OCI-LY3 (cell line): Measurements from ENCODE around the gene TCF12.

ENCODE experiments used
- H2AFZ ChIP-seq: fragments of 200-600, 300-600 bp; shearing (Covaris generic); 2 replicates; pipeline ENCODE4 v1.6.0; 2014; ENCODE audit warnings: antibody characterized with exemption, low read depth, low read length
- H3K27ac ChIP-seq: fragments of 200-600, 300-600 bp; sonication (generic); 2 replicates; pipeline ENCODE4 v1.5.1; 2014; ENCODE audit warnings: mild to moderate bottlenecking, low read length, moderate library complexity, mixed read lengths
- H3K27me3 ChIP-seq: fragments of 200-600, 300-600 bp; sonication (generic); 2 replicates; pipeline ENCODE4 v1.6.1; 2014; ENCODE audit warnings: low read depth, low read length, mixed read lengths
- H3K36me3 ChIP-seq: fragments of 200-600, 300-600 bp; sonication (generic); replicated peaks from 2 replicates; pipeline ENCODE3; 2014; ENCODE audit warnings: low read depth, low read length, mixed read lengths
- H3K4me1 ChIP-seq: fragments of 300-600, 200-600 bp; sonication (generic); 2 replicates; pipeline ENCODE4 v1.6.1; 2014; ENCODE audit warnings: low read length, mixed read lengths
- H3K4me2 ChIP-seq: fragments of 200-600, 300-600 bp; sonication (generic); 2 replicates; pipeline ENCODE4 v1.6.1; 2014; ENCODE audit warnings: low read length, mixed read lengths
- H3K4me3 ChIP-seq: fragments of 300-600, 200-600 bp; sonication (generic); 2 replicates; pipeline ENCODE4 v1.5.1; 2014; ENCODE audit warnings: antibody characterized with exemption, mild to moderate bottlenecking, low read length, moderate library complexity
- H3K79me2 ChIP-seq: fragments of 300-600, 200-600 bp; shearing (Covaris generic); 2 replicates; pipeline ENCODE4 v1.6.1; 2014; ENCODE audit warnings: mild to moderate bottlenecking, low read length, mixed read lengths
- H3K9ac ChIP-seq: fragments of 300-600, 200-600 bp; shearing (Covaris generic); 2 replicates; pipeline ENCODE4 v1.6.0; 2014; ENCODE audit warnings: mild to moderate bottlenecking, low read length, moderate library complexity
- H3K9me3 ChIP-seq: fragments of 200-600, 300-600 bp; shearing (Covaris generic); 2 replicates; pipeline ENCODE4 v1.6.1; 2014; ENCODE audit warnings: low read length, mixed read lengths; ENCODE audit not compliant: insufficient read depth
- H4K20me1 ChIP-seq: fragments of 200-600, 300-600 bp; sonication (generic); 2 replicates; pipeline ENCODE4 v1.6.1; 2016; ENCODE audit warnings: low read length, mixed read lengths; ENCODE audit not compliant: insufficient read depth
- CTCF ChIP-seq: fragments of 200-600, 300-600 bp; sonication (generic); IDR thresholded peaks from 2 replicates; pipeline ENCODE4 v1.5.1; 2014; ENCODE audit warnings: antibody characterized with exemption, low read length, low read depth
- EZH2phosphoT487 ChIP-seq: fragments of 200-600 bp; shearing (Covaris generic); IDR thresholded peaks from 2 replicates; pipeline ENCODE4 v1.6.1; 2018; ENCODE audit warnings: antibody characterized with exemption, mixed run types, low read depth

TCF12 gene

GRCh38 chr15:56978898-56979662 lies 60.6 kb downstream of the TCF12 start:
- no peak for TF ChIP-seq CTCF
- TF ChIP-seq EZH2phosphoT487, result no peak
- Histone ChIP-seq H3K36me3 (no peaks in the 10 kb centered on the region), H3K4me2 (no peak overlapping the region), H3K4me3 (no peak overlapping the region), H4K20me1 (peaks cover 10% of the 10 kb centered on the region; the same call in 1 of the 2 replicates), H3K27me3 (no peaks in the 10 kb centered on the region), H2AFZ (no peak overlapping the region), H3K9me3 (no peaks in the 10 kb centered on the region), H3K4me1 (no peaks in the 10 kb centered on the region), H3K27ac (no peak overlapping the region), H3K9ac (no peak overlapping the region), H3K79me2 (peaks cover 23% of the 10 kb centered on the region; the same call in 1 of the 2 replicates)

- H4K20me1 ChIP-seq, result peaks cover 15% of the 10 kb centered on the region
- no peak overlapping the region for H3K4me2 ChIP-seq
- H3K36me3 ChIP-seq, result no peaks in the 10 kb centered on the region
- H3K9ac ChIP-seq, result no peak overlapping the region
- no peaks in the 10 kb centered on the region for H3K27me3 ChIP-seq
- H3K79me2 ChIP-seq, result peaks cover 28% of the 10 kb centered on the region; the same call in 1 of the 2 replicates
- TF ChIP-seq EZH2phosphoT487, result no peak
- TF ChIP-seq CTCF, result no peak
- no peak overlapping the region for H3K27ac ChIP-seq
- no peaks in the 10 kb centered on the region for H3K9me3 ChIP-seq
- H3K4me1 ChIP-seq, result peaks cover 6% of the 10 kb centered on the region
- no peak overlapping the region for H2AFZ ChIP-seq
- no peak overlapping the region for H3K4me3 ChIP-seq
Observed at GRCh38 chr15:56980473-56980872, 62.0 kb downstream of the TCF12 start.

GRCh38 chr15:56981160-56981559 lies 62.7 kb downstream of the TCF12 start:
- Histone ChIP-seq H3K36me3 (no peaks in the 10 kb centered on the region), H3K9me3 (no peaks in the 10 kb centered on the region), H3K79me2 (peaks cover 32% of the 10 kb centered on the region; the same call in 1 of the 2 replicates), H3K4me3 (no peak overlapping the region), H3K9ac (no peak overlapping the region), H3K4me2 (no peak overlapping the region), H3K4me1 (peaks cover 6% of the 10 kb centered on the region), H2AFZ (no peak overlapping the region), H3K27me3 (no peaks in the 10 kb centered on the region), H3K27ac (no peak overlapping the region), H4K20me1 (peaks cover 15% of the 10 kb centered on the region)
- no peak for TF ChIP-seq EZH2phosphoT487
- no peak for TF ChIP-seq CTCF

GRCh38 chr15:56982987-56983386 lies 64.5 kb downstream of the TCF12 start:
- Histone ChIP-seq H3K36me3 (no peaks in the 10 kb centered on the region), H3K4me2 (no peak overlapping the region), H3K4me1 (peaks cover 6% of the 10 kb centered on the region), H2AFZ (no peak overlapping the region), H3K27ac (no peak overlapping the region), H4K20me1 (peaks cover 10% of the 10 kb centered on the region; the same call in 1 of the 2 replicates), H3K79me2 (peaks cover 32% of the 10 kb centered on the region; the same call in 1 of the 2 replicates), H3K9ac (no peak overlapping the region), H3K9me3 (no peaks in the 10 kb centered on the region), H3K4me3 (no peak overlapping the region), H3K27me3 (no peaks in the 10 kb centered on the region)
- TF ChIP-seq CTCF, result no peak
- no peak for TF ChIP-seq EZH2phosphoT487
